ENCODE results near the gene SLC19A1.

SLC19A1 gene

DNA sequence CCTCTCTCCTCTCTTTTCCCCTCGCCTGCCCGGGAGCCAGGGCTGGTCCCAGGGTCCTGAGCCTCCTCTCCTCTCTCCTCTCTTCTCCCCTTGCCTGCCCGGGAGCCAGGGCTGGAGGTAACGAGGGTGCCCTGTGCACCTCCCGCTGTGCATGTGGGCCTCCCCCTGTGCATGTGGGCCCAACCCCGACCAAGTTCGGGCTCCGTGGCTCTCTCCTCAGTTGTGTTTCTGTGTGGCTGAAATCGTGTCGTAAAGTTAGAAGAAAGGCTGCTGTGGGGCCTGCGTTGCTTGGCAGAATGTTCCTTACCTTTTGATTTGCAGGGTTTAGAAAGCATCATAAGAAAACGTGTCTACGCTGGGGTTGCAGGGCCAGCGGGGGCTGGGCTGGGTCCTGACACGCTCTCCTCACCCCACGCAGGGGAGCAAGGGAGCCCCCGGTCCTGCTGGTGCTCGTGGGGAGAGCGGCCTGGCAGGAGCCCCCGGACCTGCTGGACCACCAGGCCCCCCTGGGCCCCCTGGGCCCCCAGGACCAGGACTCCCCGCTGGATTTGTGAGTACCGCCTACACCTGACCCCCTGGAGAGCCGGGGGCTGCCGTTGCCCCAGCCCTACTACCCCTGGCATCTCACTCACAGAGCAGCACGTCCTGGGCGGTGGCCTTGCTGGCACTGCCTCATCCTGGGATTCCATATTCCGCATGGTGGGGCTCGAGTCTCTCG, 55.6 kb downstream of the SLC19A1 start:
- Histone ChIP-seq H4K20me1 (ENCODE audit: insufficient read depth, low read length) (no peaks in the 10 kb centered on the region), H3F3A (ENCODE audit: insufficient read depth, low read length) (no peaks in the 10 kb centered on the region), H3K27me3 (replicated peaks; ENCODE audit: insufficient read depth, low read length) (peaks cover 91% of the 10 kb centered on the region), H3K4me1 (ENCODE audit: low read length) (no peaks in the 10 kb centered on the region), H2AFZ (ENCODE audit: low read length) (no peak overlapping the region), H3K36me3 (replicated peaks; ENCODE audit: insufficient read depth, low read length) (no peaks in the 10 kb centered on the region), H3K4me3 (ENCODE audit: low read length) (no peak overlapping the region), H3K79me2 (ENCODE audit: low read length) (no peaks in the 10 kb centered on the region), H3K4me2 (ENCODE audit: low read depth, low read length) (no peak overlapping the region), H3K9me2 (replicated peaks; ENCODE audit: insufficient read depth, low read length) (no peaks in the 10 kb centered on the region), H3K9me3 (replicated peaks; ENCODE audit: insufficient read depth, low read length) (no peaks in the 10 kb centered on the region), H3K27ac (ENCODE audit: low read length) (no peak overlapping the region), H3K9ac (ENCODE audit: low read length) (no peak overlapping the region)
- DNase-seq, result no peak
- TF ChIP-seq EZH2phosphoT487 (IDR thresholded peaks at IDR 0.05; ENCODE audit: low read length), result no peak
- TF ChIP-seq, protein P1, sequence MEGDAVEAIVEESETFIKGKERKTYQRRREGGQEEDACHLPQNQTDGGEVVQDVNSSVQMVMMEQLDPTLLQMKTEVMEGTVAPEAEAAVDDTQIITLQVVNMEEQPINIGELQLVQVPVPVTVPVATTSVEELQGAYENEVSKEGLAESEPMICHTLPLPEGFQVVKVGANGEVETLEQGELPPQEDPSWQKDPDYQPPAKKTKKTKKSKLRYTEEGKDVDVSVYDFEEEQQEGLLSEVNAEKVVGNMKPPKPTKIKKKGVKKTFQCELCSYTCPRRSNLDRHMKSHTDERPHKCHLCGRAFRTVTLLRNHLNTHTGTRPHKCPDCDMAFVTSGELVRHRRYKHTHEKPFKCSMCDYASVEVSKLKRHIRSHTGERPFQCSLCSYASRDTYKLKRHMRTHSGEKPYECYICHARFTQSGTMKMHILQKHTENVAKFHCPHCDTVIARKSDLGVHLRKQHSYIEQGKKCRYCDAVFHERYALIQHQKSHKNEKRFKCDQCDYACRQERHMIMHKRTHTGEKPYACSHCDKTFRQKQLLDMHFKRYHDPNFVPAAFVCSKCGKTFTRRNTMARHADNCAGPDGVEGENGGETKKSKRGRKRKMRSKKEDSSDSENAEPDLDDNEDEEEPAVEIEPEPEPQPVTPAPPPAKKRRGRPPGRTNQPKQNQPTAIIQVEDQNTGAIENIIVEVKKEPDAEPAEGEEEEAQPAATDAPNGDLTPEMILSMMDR (IDR thresholded peaks at IDR 0.05; ENCODE audit: low read length), result no peak
- no peak for TF ChIP-seq EZH2 (optimal IDR thresholded peaks at IDR 0.05; ENCODE audit: low read depth, low read length)

DNA sequence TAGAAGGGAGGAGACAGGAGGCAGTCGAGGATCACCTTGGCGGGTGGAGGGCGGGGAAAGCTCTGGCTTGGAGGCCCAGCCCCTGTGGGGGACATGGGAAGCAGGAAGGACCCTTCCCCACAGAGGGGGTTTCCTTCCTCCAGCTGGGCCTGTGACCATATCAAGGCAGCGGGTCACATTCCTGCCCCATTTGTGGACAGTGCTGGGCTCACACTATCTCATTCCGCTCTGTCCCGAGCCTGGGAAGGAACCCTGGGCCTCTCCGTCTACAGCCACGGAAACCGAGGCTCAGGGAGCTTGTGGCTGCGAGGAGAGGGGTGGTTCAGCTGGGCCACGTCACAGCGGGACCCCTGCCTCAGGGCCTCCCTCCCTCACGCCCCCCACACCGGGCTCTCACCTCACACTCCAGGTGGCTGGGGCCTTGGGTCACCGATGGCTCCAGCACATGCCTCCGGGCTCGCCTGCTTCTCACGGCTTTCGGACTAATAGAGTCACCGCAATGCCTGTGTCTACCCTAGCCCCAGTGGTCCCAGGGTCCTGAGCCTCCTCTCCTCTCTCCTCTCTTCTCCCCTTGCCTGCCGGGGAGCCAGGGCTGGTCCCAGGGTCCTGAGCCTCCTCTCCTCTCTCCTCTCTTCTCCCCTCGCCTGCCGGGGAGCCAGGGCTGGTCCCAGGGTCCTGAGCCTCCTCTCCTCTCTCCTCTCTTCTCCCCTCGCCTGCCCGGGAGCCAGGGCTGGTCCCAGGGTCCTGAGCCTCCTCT, 56.4 kb downstream of the SLC19A1 start:
- H4K20me1 ChIP-seq (ENCODE audit: insufficient read depth, low read length), result no peaks in the 10 kb centered on the region
- no peak overlapping the region for H3K9ac ChIP-seq (ENCODE audit: low read length)
- no peaks in the 10 kb centered on the region for H3K9me2 ChIP-seq (replicated peaks; ENCODE audit: insufficient read depth, low read length)
- no peak overlapping the region for H3K4me3 ChIP-seq (ENCODE audit: low read length)
- H3K9me3 ChIP-seq (replicated peaks; ENCODE audit: insufficient read depth, low read length), result no peaks in the 10 kb centered on the region
- no peaks in the 10 kb centered on the region for H3K36me3 ChIP-seq (replicated peaks; ENCODE audit: insufficient read depth, low read length)
- H3K27me3 ChIP-seq (replicated peaks; ENCODE audit: insufficient read depth, low read length), result peaks cover 92% of the 10 kb centered on the region
- TF ChIP-seq, protein P1 (IDR thresholded peaks at IDR 0.05; ENCODE audit: low read length), result no peak
- TF ChIP-seq EZH2 (optimal IDR thresholded peaks at IDR 0.05; ENCODE audit: low read depth, low read length) (no peak), EZH2phosphoT487 (IDR thresholded peaks at IDR 0.05; ENCODE audit: low read length) (no peak)
- no peak overlapping the region for H3K4me2 ChIP-seq (ENCODE audit: low read depth, low read length)
- H2AFZ ChIP-seq (ENCODE audit: low read length), result no peak overlapping the region
- no peaks in the 10 kb centered on the region for H3F3A ChIP-seq (ENCODE audit: insufficient read depth, low read length)
- H3K4me1 ChIP-seq (ENCODE audit: low read length), result no peaks in the 10 kb centered on the region
- H3K79me2 ChIP-seq (ENCODE audit: low read length), result no peaks in the 10 kb centered on the region
- no peak for DNase-seq
- H3K27ac ChIP-seq (ENCODE audit: low read length), result no peak overlapping the region

- Histone ChIP-seq H3F3A (ENCODE audit: insufficient read depth, low read length) (no peaks in the 10 kb centered on the region), H3K4me2 (ENCODE audit: low read depth, low read length) (no peak overlapping the region), H3K9ac (ENCODE audit: low read length) (no peak overlapping the region), H3K36me3 (replicated peaks; ENCODE audit: insufficient read depth, low read length) (no peaks in the 10 kb centered on the region), H3K27me3 (replicated peaks; ENCODE audit: insufficient read depth, low read length) (peaks cover 96% of the 10 kb centered on the region), H3K27ac (ENCODE audit: low read length) (no peak overlapping the region), H3K4me3 (ENCODE audit: low read length) (no peak overlapping the region), H3K79me2 (ENCODE audit: low read length) (no peaks in the 10 kb centered on the region), H2AFZ (ENCODE audit: low read length) (no peak overlapping the region), H3K9me2 (replicated peaks; ENCODE audit: insufficient read depth, low read length) (no peaks in the 10 kb centered on the region), H4K20me1 (ENCODE audit: insufficient read depth, low read length) (no peaks in the 10 kb centered on the region), H3K9me3 (replicated peaks; ENCODE audit: insufficient read depth, low read length) (no peaks in the 10 kb centered on the region), H3K4me1 (ENCODE audit: low read length) (no peaks in the 10 kb centered on the region)
- TF ChIP-seq, protein P1 (IDR thresholded peaks at IDR 0.05; ENCODE audit: low read length), result no peak
- no peak for TF ChIP-seq EZH2phosphoT487 (IDR thresholded peaks at IDR 0.05; ENCODE audit: low read length)
- DNase-seq, result no peak
Measured at GRCh38 chr21:45484318-45484717, 57.9 kb downstream of the SLC19A1 start.

Measured in MM.1S (cell line).